NCI-H1694 (cell line): ENCODE results near the gene KANK4.
"Not testable (repeated sequence)": the region's sequence is repeated elsewhere in the genome, so short reads cannot be mapped to it uniquely, and the experiment has no call there.

Source experiments
- DNase-seq: peaks from one replicate; lab custom pipeline; 2025; lab: John Stamatoyannopoulos, UW

KANK4 gene

DNA sequence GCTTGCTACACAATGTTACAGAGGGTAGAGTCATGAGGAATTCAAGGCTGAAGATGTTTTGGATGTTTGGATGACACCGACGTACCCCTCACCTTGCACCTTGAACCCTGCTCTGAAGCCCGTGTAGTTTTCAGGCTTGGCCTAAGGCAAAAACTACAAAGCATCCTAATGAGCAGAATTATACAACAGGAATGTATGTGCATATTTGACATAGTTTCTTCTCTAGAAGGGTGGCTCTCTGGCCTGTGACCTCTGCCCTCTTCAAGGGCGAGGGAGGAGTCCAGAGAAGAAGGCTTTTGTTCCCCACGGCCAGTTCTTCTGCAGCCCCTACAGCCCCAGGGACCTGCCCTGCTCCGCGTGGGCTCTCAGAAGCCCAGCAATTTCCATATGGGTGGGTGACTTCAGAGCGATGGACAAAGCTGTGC is 81.3 kb downstream of the KANK4 start:
- DNase-seq, result no peak

DNA sequence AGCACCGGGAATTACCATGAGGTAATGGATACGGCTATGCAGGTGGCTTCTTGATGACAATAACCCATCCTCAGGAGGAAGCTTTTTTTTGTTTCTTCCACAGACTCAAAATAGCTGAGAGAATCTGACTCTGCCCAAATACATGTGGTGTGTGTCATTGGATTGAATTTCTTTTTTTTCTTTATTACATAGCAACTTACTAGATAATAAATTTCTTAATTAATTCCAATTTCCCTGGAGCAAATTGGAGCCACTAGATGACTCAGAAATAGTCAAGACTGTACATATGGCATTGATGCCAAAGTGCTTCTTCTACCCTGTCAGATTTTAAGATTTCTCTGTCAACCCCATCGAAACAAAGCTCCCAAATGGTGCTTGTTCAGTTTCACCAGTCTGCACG is 81.9 kb downstream of the KANK4 start:
- no peak for DNase-seq

- DNase-seq, result no peak
These were observed 83.7 kb downstream of the KANK4 start for GRCh38 chr1:62235576-62235975.

GRCh38 chr1:62234688-62235087 is 84.5 kb downstream of the KANK4 start:
- no peak for DNase-seq

- DNase-seq, result no peak
These were observed 85.2 kb downstream of the KANK4 start for GRCh38 chr1:62233926-62234450.

GRCh38 chr1:62232871-62233278 is 86.4 kb downstream of the KANK4 start:
- DNase-seq, result no peak

GRCh38 chr1:62230718-62231117 is 88.5 kb downstream of the KANK4 start:
- DNase-seq, result no peak

DNA sequence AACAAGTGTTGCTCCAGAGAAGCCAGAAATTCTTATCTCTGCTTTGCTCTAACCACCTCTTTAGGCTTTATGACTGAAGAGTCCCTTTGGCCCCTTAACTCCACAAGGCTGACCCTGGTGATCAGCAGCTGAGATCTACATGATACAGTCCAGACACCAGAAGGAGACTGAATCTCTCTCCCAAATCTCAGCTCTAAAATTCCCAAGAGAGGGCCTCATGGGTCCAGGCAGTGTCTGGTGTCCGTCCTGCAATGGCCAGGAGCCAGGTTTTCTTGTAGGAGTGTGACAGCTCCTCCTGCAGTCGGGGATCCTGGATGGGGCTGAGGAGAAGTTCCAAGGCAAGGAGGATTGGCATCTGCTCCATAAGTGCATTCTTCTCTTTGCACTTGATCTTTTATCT is 89.3 kb downstream of the KANK4 start:
- DNase-seq, result no peak

- DNase-seq, result no peak
These were observed 89.8 kb downstream of the KANK4 start for GRCh38 chr1:62229468-62229867.

DNA sequence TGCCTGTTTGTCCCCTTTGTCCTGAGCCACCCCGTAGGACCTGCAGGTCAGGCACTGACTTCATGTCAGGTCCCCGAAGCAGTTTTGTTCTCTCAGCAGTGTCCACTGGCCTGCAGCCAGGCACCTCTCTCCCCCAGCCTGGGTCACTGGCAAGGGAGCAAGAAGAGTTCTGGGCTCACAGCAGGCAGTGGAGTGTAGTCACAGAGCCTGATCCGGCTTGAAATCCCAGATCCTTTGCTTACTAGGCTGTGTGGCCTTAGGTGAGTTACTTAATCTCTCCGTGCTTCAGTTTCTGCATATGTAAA is 90.4 kb downstream of the KANK4 start:
- no peak for DNase-seq

GRCh38 chr1:62228136-62228882 is 90.9 kb downstream of the KANK4 start:
- no peak for DNase-seq

DNA sequence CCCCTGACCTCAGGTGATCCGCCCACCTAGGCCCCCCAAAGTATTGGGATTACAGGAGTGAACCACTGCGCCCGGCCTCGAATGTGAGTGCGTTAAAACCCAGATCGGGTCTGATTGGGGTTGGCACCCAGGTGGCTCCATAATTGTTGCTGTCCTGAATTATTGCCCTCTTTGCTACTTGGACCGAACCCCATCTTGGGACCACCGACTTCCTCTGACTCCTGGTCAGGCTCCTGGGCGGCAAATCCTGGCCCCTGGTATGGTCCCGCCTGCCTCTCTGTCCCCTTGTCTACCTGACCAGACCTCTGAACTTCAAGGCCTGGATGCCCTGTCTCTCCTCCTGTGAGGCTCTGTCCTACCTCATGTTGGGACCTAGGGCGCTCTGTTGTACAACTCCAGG is 91.7 kb downstream of the KANK4 start:
- no peak for DNase-seq

DNA sequence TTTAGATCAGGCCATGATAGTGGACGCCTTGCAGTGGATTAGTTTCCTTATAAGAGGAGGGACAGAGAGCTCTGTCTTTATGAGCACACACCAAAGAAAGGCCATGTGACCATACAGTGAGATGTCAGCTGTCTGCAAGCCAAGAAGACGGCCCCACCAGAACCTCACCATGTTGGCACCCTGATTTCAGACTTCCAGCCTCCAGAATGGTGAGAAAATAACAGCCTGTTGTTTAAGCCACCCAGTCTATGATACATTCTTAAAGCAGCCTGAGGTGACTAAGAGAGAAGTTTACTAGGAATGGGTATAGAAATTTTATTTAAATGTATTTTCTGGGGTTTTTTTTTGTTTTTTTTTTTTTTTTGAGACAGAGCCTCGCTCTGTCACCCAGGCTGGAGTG is 95.1 kb downstream of the KANK4 start:
- no peak for DNase-seq

GRCh38 chr1:62222321-62222720 is 96.9 kb downstream of the KANK4 start:
- DNase-seq, result no peak

DNA sequence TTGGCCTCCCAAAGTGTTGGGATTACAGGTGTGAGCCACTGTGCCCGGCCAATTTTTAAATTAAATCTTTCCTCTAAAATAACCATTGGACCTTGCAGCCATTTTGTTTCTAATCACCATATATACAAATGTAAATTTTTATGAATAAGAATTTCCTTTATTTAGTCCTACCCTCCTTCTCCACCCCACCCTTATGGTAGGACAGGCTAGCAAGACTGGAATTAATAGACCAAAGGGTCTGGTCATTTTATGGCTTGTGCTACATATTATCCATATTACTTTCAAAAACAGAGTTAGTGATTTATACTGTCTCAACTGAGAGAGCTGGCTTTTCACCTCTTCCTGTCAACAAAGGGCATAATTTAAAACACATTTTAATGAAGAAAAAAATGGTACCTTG is 98.1 kb downstream of the KANK4 start:
- DNase-seq, result no peak

DNA sequence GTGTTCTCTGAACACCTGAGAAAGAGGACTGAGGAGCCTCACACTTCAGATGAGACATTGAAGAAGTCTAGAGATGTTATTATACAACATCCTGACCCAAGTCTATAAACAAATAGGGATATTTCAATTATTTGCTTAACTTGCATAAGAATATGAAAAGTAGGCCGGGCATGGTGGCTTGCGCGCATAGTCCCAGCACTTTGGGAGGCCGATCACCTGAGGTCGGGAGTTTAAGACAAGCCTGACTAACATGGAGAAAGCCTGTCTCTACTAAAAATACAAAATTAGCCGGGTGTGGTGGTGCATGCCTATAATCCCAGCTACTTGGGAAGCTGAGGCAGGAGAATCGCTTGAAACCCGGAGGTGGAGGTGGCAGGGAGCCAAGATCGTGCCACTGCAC is 98.8 kb downstream of the KANK4 start:
- DNase-seq, result not testable (repeated sequence)

- no peak for DNase-seq
These were observed 100.6 kb downstream of the KANK4 start for GRCh38 chr1:62218604-62219003.

GRCh38 chr1:62213075-62213914 is 105.9 kb downstream of the KANK4 start:
- no peak for DNase-seq

DNA sequence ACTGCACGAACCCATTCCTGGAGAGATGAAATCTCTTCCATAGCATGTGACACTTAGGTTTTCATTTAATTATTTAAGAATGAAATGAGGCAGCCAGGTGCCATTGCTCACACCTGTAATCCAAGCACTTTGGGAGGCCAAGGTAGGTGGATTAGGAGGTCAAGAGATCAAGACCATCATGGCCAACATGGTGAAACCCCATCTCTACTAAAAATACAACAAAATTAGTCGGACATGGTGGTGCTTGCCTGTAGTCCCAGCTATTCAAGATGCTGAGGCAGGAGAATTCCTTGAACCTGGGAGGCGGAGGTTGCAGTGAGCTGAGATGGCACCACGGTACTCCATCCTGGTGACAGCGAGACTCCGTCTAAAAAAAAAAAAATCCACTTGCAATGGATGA is 106.8 kb downstream of the KANK4 start:
- no peak for DNase-seq

DNA sequence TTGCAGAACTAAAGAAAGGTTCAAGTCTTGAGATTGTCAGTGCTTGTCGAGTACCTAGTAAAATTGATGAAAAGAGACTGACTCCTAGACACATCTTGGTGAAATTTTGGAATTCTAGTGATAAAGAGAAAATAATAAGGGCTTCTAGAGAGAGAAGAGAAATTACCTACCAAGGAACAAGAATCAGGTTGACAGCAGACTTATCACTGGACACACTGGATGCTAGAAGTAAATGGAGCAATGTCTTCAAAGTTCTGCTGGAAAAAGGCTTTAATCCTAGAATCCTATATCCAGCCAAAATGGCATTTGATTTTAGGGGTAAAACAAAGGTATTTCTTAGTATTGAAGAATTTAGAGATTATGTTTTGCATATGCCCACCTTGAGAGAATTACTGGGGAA is 108.3 kb downstream of the KANK4 start:
- DNase-seq, result no peak

GRCh38 chr1:62209931-62210595 is 109.2 kb downstream of the KANK4 start:
- DNase-seq, result no peak

DNA sequence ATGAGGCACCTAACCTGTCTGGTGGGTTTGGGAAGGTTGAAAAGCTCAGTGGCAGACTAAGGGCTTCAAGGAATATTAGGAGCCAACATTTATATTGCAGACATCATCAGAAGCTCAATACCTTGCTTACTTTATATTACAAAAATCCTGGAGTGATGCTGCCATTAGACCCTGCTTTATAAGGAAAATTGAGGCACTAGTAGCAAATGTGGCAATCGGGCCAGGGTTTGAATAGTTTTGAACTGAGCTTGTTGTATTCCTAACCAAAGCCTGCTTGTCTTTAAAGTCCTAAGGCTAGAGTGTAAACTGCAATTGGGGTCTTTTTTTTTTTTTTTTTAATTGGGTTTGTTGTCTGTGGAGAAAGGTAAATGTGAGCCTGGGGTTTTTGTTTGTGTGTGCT is 110.3 kb downstream of the KANK4 start:
- DNase-seq, result no peak

DNA sequence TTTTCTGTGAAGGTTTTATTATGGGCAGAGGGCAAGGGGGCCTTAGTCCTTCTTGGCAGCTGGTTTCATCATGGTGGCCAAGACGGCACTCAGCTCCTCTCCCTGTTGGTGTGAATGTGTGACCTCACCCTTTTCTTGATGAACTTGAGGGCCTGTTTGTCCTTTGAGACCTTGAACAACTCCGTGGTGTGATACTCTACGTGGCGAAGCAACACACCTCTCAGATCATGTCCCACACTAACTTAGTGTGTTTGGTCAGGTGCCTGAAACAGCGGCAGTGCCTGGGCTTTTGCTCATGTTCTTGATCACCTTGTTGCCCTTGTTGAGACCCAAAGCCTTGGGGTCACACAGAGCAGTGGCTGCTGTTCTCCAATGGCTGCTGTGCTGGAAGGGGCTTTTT is 111.1 kb downstream of the KANK4 start:
- no peak for DNase-seq
